ENCODE results near the gene LY86. TPM values are rescaled to one million over a fixed set of nuclear protein-coding genes. Genes with fewer than 3 reads are reported as not detected.

LY86 gene
- total RNA-seq, 4 donors from 2014 or later, result 1.2 to 1.8 (median 1.3) TPM

- Histone ChIP-seq H3K36me3 (no peaks in the 10 kb centered on the region), H3K4me1 (peaks cover 13 to 15% (median 15%) of the 10 kb centered on the region in 4 donors), H3K9me3 (peaks cover 0 to 5% (median 0%) of the 10 kb centered on the region in 4 donors), H3K27me3 (peaks cover 0 to 80% (median 4%) of the 10 kb centered on the region in 4 donors), H3K27ac (replicated peaks in 1 of 4) (no peak overlapping the region), H3K4me3 (peak overlapping the region; percentile 44 to 60 (median 49))
- 53% methylated on average over 21 of the region's 27 CpGs for WGBS
- DNase-seq (ENCODE audit: extremely low spot score), result no peak
- intact Hi-C loops (cut with DNase I), result loop anchor here (10.0 kb wide), 2 partner anchors 491 to 1401 kb away; no protein-coding TSS in a partner anchor
- TF ChIP-seq EP300 (IDR thresholded peaks at IDR 0.05) (no peak), CTCF (IDR thresholded peaks at IDR 0.05) (no peak), POLR2AphosphoS5 (IDR thresholded peaks at IDR 0.05) (no peak), POLR2A (IDR thresholded peaks at IDR 0.05; ENCODE audit: low read depth) (no peak)
Measured at GRCh38 chr6:6545616-6546317, 42.8 kb upstream of the LY86 start.

GRCh38 chr6:6546318-6547109, 42.0 kb upstream of the LY86 start:
- 2% methylated on average over 42 of the region's 64 CpGs for WGBS

GRCh38 chr6:6547110-6547879, 41.2 kb upstream of the LY86 start:
- TF ChIP-seq EP300 (IDR thresholded peaks at IDR 0.05), result no peak
- TF ChIP-seq CTCF (IDR thresholded peaks at IDR 0.05), result peak; percentile 71 to 90 (median 85)
- TF ChIP-seq POLR2A (IDR thresholded peaks at IDR 0.05; ENCODE audit: low read depth), result no peak
- Histone ChIP-seq H3K9me3 (peaks cover 0 to 2% (median 0%) of the 10 kb centered on the region in 4 donors), H3K27me3 (peaks cover 0 to 68% (median 4%) of the 10 kb centered on the region in 4 donors), H3K4me3 (peak overlapping the region; percentile 44 to 60 (median 49)), H3K27ac (replicated peaks in 1 of 4) (no peak overlapping the region), H3K36me3 (no peaks in the 10 kb centered on the region), H3K4me1 (peaks cover 13 to 15% (median 15%) of the 10 kb centered on the region in 4 donors)
- intact Hi-C loops (cut with DNase I), result loop anchor here (10.0 kb wide), 2 partner anchors 492 to 1402 kb away; no protein-coding TSS in a partner anchor
- 22% methylated on average over 12 of the region's 14 CpGs for WGBS
- DNase-seq (ENCODE audit: extremely low spot score), result peak; percentile 97

More at GRCh38 chr6:6546318-6547109, 42.0 kb upstream of the LY86 start:
- peaks cover 0 to 76% (median 4%) of the 10 kb centered on the region in 4 donors for H3K27me3 ChIP-seq
- no peak for DNase-seq (ENCODE audit: extremely low spot score)
- H3K4me1 ChIP-seq, result peaks cover 13 to 15% (median 15%) of the 10 kb centered on the region in 4 donors
- intact Hi-C loops (cut with DNase I), result loop anchor here (10.0 kb wide), 2 partner anchors 492 to 1402 kb away; no protein-coding TSS in a partner anchor
- H3K9me3 ChIP-seq, result peaks cover 0 to 5% (median 0%) of the 10 kb centered on the region in 4 donors
- H3K27ac ChIP-seq (replicated peaks in 1 of 4), result peak overlapping the region in 1 of 4 donors; percentile 10
- no peaks in the 10 kb centered on the region for H3K36me3 ChIP-seq
- TF ChIP-seq EP300 (IDR thresholded peaks at IDR 0.05) (no peak), POLR2A (IDR thresholded peaks at IDR 0.05; ENCODE audit: low read depth) (no peak), POLR2AphosphoS5 (IDR thresholded peaks at IDR 0.05) (no peak), CTCF (IDR thresholded peaks at IDR 0.05) (no peak)
- H3K4me3 ChIP-seq, result peak overlapping the region; percentile 44 to 60 (median 49)

- WGBS, result 57% methylated on average over 7 of the region's 7 CpGs
- H3K36me3 ChIP-seq, result no peaks in the 10 kb centered on the region
- TF ChIP-seq POLR2A (IDR thresholded peaks at IDR 0.05; ENCODE audit: low read depth) (no peak), EP300 (IDR thresholded peaks at IDR 0.05) (no peak), CTCF (IDR thresholded peaks at IDR 0.05) (no peak), POLR2AphosphoS5 (IDR thresholded peaks at IDR 0.05) (no peak)
- H3K4me1 ChIP-seq, result no peaks in the 10 kb centered on the region
- DNase-seq (ENCODE audit: extremely low spot score), result no peak
- H3K27me3 ChIP-seq, result peaks cover 0 to 24% (median 0%) of the 10 kb centered on the region in 4 donors
- H3K4me3 ChIP-seq, result no peak overlapping the region
- intact Hi-C loops (cut with DNase I), result no loop called here
- no peaks in the 10 kb centered on the region for H3K9me3 ChIP-seq
- H3K27ac ChIP-seq (replicated peaks in 1 of 4), result no peak overlapping the region
Measured at GRCh38 chr6:6556161-6556737, 32.3 kb upstream of the LY86 start.
